Measurements from ENCODE around the gene GLRB. TPM values are rescaled to one million over a fixed set of nuclear protein-coding genes. Genes with fewer than 3 reads are reported as not detected.

The GLRB gene
- polyA plus RNA-seq, 2 of the 4 experiments (the other 2 are of a cell fraction): 1.8 to 3.1 TPM

DNA sequence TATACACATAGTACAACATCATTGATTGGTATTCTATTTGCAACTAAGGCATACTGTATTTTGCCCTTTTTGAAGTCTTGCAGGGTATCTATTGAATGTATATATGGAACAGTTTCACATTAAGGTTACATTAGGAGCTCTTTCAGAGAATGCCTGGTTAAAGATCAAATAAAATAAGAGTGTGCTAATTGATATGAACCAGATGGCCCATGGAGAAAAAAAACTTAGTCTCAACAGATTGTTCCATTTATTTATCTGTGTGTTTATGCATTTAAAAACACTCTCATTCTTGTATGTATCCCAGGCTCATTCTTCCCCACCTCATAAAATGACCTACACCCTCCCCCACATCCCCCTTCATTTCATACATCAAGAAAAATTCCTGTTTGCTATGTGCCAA is 109.4 kb downstream of the GLRB start (continued):
- no peak for TF ChIP-seq KDM5A (IDR thresholded peaks at IDR 0.05)

- CTCF ChIA-PET: interaction anchor here (1.2 kb wide), 1 partner anchor 9 kb away, joined by 7 read pairs; no protein-coding TSS in a partner anchor
Measured at GRCh38 chr4:157195374-157195773, 119.4 kb downstream of the GLRB start.

More at GRCh38 chr4:157195374-157195773, 119.4 kb downstream of the GLRB start:
- FAIRE-seq (no peak), DNase-seq (ENCODE audit: low read depth in 1 of 2, low spot score in 1 of 2) (no peak), ATAC-seq (no peak)
- Histone ChIP-seq H3K4me2 (no peak overlapping the region), H3K4me1 (no peaks in the 10 kb centered on the region), H3K4me3 (no peak overlapping the region), H3K27ac (no peak overlapping the region), H3K9me3 (no peaks in the 10 kb centered on the region)
- WGBS (ENCODE audit: missing lambda C conversion rate): 70% methylated on average over 2 of the region's 2 CpGs
- POLR2A ChIA-PET: no interaction called here
- no peak for TF ChIP-seq PBX3 (IDR thresholded peaks at IDR 0.05)
- no peak for TF ChIP-seq MYC (IDR thresholded peaks at IDR 0.05; ENCODE audit: borderline replicate concordance, low read length)
- TF ChIP-seq CHD4 (IDR thresholded peaks at IDR 0.05; ENCODE audit: borderline replicate concordance): no peak
- TF ChIP-seq BCL3 (IDR thresholded peaks at IDR 0.05): no peak
- no peak for TF ChIP-seq KDM5A (IDR thresholded peaks at IDR 0.05)
- no peak for TF ChIP-seq FOXS1 (CRISPR knock-in tag; IDR thresholded peaks at IDR 0.05)
- no peak for TF ChIP-seq RAD21 (conservative IDR thresholded peaks at IDR 0.05 in 1 of 2, IDR thresholded peaks at IDR 0.05 in 1 of 2)
- TF ChIP-seq, protein P1, sequence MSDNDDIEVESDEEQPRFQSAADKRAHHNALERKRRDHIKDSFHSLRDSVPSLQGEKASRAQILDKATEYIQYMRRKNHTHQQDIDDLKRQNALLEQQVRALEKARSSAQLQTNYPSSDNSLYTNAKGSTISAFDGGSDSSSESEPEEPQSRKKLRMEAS (IDR thresholded peaks at IDR 0.05): no peak
- TF ChIP-seq EHF (CRISPR knock-in tag; IDR thresholded peaks at IDR 0.05): no peak
- TF ChIP-seq GATA3 (IDR thresholded peaks at IDR 0.05; ENCODE audit: borderline replicate concordance): no peak
- TF ChIP-seq SMC3 (IDR thresholded peaks at IDR 0.05): no peak
- TF ChIP-seq TP53 (CRISPR knock-in tag; IDR thresholded peaks at IDR 0.05): no peak
- TF ChIP-seq NR3C1 (IDR thresholded peaks at IDR 0.05): no peak
- no peak for TF ChIP-seq REST (IDR thresholded peaks at IDR 0.05)
- no peak for TF ChIP-seq FOSL2 (IDR thresholded peaks at IDR 0.05)
- no peak for TF ChIP-seq FOSL2 (CRISPR knock-in tag; IDR thresholded peaks at IDR 0.05)
- no peak for TF ChIP-seq NPAS2 (CRISPR knock-in tag; IDR thresholded peaks at IDR 0.05; ENCODE audit: borderline replicate concordance)
- TF ChIP-seq FOSB (CRISPR knock-in tag; IDR thresholded peaks at IDR 0.05): no peak
- TF ChIP-seq HMGXB4 (CRISPR knock-in tag; IDR thresholded peaks at IDR 0.05; ENCODE audit: borderline replicate concordance): no peak
